K562 (cell line): ENCODE results near the gene SAMD11. TPM values are rescaled to one million over a fixed set of nuclear protein-coding genes. Genes with fewer than 3 reads are reported as not detected.

Source experiments
- BACH1 ChIP-seq: fragments of 200-800 bp; sonication (Bioruptor generic); IDR thresholded peaks from 2 replicates; pipeline ENCODE4 v1.6.1; 2016; ENCODE audit warnings: missing genetic modification characterization, missing compliant biosample characterization
- CC2D1A ChIP-seq: fragments of 450-650 bp; IDR thresholded peaks from 2 replicates; pipeline ENCODE4 v1.6.1; 2017; ENCODE audit warnings: mild to moderate bottlenecking
- MEIS2 ChIP-seq: fragments of 450-650 bp; IDR thresholded peaks from 2 replicates; pipeline ENCODE4 v1.6.1; 2014; ENCODE audit warnings: mild to moderate bottlenecking; ENCODE audit not compliant: partially characterized antibody
- MXI1 ChIP-seq: IDR thresholded peaks from 2 replicates; pipeline ENCODE4 v1.6.1; 2011; ENCODE audit warnings: low read depth, mild to moderate bottlenecking, improper control_type of control experiment, low read length
- RBM17 ChIP-seq: fragments of 200-400 bp; formaldehyde crosslinking; IDR thresholded peaks from 2 replicates; pipeline ENCODE4 v1.6.1; 2017; ENCODE audit warnings: low read depth, mild to moderate bottlenecking, low read length, borderline replicate concordance
- SRSF3 ChIP-seq: fragments of 200-400 bp; formaldehyde crosslinking; IDR thresholded peaks from 2 replicates; pipeline ENCODE4 v1.6.1; 2016; ENCODE audit warnings: mild to moderate bottlenecking, low read length, moderate library complexity; ENCODE audit not compliant: insufficient read depth
- ZNF354B ChIP-seq: fragments of 250-450 bp; sonication (Bioruptor Pico); IDR thresholded peaks from 2 replicates; pipeline ENCODE4 v1.4.0; 2020
- polyA plus RNA-seq, 8 experiments: library from polyadenylated mRNA; depleted of rRNA in 4 of 8; stranded (reverse) in 5 of 8; unstranded in 3 of 8; fragments of >200 nt; fragmentation: Nextera tagmentation in 2 of 8; fragmentation: Illumina TruSeq in 1 of 8; extraction: Ambion mirVana in 2 of 8; extraction: Trizol in 1 of 8; gene quantifications; 2 replicates each; pipeline versions ENCODE4 v1.2.1 to v1.2.3, GENCODE V29; 2011 to 2014; ENCODE audit warnings: inconsistent platforms in 1 of 8, missing spikeins in 1 of 8
- total RNA-seq, 7 experiments: library from RNA; depleted of rRNA in 6 of 7; stranded (reverse); fragments of >200 nt in 6 of 7; fragmentation: Illumina TruSeq in 2 of 7; extraction: Trizol in 2 of 7; gene quantifications; 2 replicates each; pipeline versions ENCODE4 v1.2.1 to v1.2.3, GENCODE V29; 2011 to 2021; ENCODE audit warnings: low replicate concordance in 1 of 7
- TF ChIP-seq, protein P1 (sequence below): fragments of 250-450 bp; sonication (Bioruptor Pico); IDR thresholded peaks from 2 replicates; pipeline ENCODE4 v1.4.0; 2020; ENCODE audit warnings: mild to moderate bottlenecking, moderate library complexity
- TF ChIP-seq, protein P2 (sequence below): IDR thresholded peaks from 2 replicates; pipeline ENCODE4 v1.6.1; 2011; ENCODE audit warnings: borderline replicate concordance, low read depth, mild to moderate bottlenecking, moderate library complexity, low read length; ENCODE audit not compliant: insufficient read depth, poor library complexity, severe bottlenecking
- TF ChIP-seq, protein P3 (sequence below): fragments of 250-450 bp; sonication (Bioruptor Pico); IDR thresholded peaks from 2 replicates; pipeline ENCODE4 v1.4.0; 2020
- TF ChIP-seq, protein P4 (sequence below): IDR thresholded peaks from 3 replicates; pipeline ENCODE4 v1.6.1; 2011; ENCODE audit warnings: borderline replicate concordance, mild to moderate bottlenecking; ENCODE audit not compliant: insufficient read length, insufficient read depth
- TF ChIP-seq, protein P5 (sequence below): fragments of 450-650 bp; conservative IDR thresholded peaks from 2 replicates; pipeline ENCODE4 v1.6.1; 2016; ENCODE audit warnings: missing genetic modification characterization, low read depth, mild to moderate bottlenecking, missing compliant biosample characterization, moderate library complexity

SAMD11 gene
- total and polyA plus RNA-seq, 9 of the 15 experiments (the other 6 are each of a cell fraction or from before 2014, with no cell fraction given): 0.07 to 0.82 (median 0.11) TPM; not detected in 2

DNA sequence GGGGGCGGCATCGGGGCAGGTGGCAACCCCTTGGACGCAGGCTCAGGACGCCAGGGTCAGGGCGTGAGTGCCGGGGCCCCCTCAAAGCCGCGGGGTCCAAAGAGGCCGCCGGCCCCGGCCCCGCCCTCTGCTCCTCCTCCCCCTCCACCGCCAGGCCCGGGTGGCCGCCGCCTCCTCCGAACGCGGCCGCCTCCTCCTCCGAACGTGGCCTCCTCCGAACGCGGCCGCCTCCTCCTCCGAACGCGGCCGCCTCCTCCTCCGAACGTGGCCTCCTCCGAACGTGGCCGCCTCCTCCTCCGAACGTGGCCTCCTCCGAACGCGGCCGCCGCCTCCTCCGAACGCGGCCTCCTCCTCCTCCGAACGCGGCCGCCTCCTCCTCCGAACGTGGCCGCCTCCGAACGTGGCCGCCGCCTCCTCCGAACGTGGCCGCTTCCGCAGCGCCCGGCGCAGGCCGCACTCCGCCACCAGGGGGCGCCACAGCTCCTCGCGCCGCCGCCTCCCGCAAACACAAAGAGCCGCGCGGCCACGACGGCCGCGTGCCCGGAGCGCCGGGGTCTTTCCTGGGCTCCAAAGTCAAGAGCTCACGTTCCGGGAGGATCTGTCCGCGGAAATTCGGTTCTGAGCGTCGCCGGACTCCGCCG lies 19.3 kb upstream of the SAMD11 start (continued):
- TF ChIP-seq, protein P1, sequence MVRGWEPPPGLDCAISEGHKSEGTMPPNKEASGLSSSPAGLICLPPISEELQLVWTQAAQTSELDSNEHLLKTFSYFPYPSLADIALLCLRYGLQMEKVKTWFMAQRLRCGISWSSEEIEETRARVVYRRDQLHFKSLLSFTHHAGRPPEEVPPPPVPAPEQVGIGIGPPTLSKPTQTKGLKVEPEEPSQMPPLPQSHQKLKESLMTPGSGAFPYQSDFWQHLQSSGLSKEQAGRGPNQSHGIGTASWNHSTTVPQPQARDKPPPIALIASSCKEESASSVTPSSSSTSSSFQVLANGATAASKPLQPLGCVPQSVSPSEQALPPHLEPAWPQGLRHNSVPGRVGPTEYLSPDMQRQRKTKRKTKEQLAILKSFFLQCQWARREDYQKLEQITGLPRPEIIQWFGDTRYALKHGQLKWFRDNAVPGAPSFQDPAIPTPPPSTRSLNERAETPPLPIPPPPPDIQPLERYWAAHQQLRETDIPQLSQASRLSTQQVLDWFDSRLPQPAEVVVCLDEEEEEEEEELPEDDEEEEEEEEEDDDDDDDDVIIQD (CRISPR knock-in tag): no peak
- TF ChIP-seq RBM17 (no peak), SRSF3 (no peak), CC2D1A (no peak), ZNF354B (no peak), MXI1 (0 out of 2 replicates have a peak, but pooled peaks have one; percentile 32), MEIS2 (no peak), BACH1 (tag) (no peak)
- TF ChIP-seq, protein P2, sequence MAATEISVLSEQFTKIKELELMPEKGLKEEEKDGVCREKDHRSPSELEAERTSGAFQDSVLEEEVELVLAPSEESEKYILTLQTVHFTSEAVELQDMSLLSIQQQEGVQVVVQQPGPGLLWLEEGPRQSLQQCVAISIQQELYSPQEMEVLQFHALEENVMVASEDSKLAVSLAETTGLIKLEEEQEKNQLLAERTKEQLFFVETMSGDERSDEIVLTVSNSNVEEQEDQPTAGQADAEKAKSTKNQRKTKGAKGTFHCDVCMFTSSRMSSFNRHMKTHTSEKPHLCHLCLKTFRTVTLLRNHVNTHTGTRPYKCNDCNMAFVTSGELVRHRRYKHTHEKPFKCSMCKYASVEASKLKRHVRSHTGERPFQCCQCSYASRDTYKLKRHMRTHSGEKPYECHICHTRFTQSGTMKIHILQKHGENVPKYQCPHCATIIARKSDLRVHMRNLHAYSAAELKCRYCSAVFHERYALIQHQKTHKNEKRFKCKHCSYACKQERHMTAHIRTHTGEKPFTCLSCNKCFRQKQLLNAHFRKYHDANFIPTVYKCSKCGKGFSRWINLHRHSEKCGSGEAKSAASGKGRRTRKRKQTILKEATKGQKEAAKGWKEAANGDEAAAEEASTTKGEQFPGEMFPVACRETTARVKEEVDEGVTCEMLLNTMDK: peak; percentile 95
- TF ChIP-seq, protein P3, sequence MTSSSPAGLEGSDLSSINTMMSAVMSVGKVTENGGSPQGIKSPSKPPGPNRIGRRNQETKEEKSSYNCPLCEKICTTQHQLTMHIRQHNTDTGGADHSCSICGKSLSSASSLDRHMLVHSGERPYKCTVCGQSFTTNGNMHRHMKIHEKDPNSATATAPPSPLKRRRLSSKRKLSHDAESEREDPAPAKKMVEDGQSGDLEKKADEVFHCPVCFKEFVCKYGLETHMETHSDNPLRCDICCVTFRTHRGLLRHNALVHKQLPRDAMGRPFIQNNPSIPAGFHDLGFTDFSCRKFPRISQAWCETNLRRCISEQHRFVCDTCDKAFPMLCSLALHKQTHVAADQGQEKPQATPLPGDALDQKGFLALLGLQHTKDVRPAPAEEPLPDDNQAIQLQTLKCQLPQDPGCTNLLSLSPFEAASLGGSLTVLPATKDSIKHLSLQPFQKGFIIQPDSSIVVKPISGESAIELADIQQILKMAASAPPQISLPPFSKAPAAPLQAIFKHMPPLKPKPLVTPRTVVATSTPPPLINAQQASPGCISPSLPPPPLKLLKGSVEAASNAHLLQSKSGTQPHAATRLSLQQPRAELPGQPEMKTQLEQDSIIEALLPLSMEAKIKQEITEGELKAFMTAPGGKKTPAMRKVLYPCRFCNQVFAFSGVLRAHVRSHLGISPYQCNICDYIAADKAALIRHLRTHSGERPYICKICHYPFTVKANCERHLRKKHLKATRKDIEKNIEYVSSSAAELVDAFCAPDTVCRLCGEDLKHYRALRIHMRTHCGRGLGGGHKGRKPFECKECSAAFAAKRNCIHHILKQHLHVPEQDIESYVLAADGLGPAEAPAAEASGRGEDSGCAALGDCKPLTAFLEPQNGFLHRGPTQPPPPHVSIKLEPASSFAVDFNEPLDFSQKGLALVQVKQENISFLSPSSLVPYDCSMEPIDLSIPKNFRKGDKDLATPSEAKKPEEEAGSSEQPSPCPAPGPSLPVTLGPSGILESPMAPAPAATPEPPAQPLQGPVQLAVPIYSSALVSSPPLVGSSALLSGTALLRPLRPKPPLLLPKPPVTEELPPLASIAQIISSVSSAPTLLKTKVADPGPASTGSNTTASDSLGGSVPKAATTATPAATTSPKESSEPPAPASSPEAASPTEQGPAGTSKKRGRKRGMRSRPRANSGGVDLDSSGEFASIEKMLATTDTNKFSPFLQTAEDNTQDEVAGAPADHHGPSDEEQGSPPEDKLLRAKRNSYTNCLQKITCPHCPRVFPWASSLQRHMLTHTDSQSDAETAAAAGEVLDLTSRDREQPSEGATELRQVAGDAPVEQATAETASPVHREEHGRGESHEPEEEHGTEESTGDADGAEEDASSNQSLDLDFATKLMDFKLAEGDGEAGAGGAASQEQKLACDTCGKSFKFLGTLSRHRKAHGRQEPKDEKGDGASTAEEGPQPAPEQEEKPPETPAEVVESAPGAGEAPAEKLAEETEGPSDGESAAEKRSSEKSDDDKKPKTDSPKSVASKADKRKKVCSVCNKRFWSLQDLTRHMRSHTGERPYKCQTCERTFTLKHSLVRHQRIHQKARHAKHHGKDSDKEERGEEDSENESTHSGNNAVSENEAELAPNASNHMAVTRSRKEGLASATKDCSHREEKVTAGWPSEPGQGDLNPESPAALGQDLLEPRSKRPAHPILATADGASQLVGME: no peak
- TF ChIP-seq, protein P4, sequence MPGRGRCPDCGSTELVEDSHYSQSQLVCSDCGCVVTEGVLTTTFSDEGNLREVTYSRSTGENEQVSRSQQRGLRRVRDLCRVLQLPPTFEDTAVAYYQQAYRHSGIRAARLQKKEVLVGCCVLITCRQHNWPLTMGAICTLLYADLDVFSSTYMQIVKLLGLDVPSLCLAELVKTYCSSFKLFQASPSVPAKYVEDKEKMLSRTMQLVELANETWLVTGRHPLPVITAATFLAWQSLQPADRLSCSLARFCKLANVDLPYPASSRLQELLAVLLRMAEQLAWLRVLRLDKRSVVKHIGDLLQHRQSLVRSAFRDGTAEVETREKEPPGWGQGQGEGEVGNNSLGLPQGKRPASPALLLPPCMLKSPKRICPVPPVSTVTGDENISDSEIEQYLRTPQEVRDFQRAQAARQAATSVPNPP: no peak
- TF ChIP-seq, protein P5, sequence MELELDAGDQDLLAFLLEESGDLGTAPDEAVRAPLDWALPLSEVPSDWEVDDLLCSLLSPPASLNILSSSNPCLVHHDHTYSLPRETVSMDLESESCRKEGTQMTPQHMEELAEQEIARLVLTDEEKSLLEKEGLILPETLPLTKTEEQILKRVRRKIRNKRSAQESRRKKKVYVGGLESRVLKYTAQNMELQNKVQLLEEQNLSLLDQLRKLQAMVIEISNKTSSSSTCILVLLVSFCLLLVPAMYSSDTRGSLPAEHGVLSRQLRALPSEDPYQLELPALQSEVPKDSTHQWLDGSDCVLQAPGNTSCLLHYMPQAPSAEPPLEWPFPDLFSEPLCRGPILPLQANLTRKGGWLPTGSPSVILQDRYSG (tag): no peak
